NCI-H2196 treated with DMSO at 0.1 percent for 48 hours (cell line): ENCODE measurements around the gene ABR.

Experiments
- DNase-seq: peaks from one replicate; lab custom pipeline; 2025; ENCODE audit not compliant: unreplicated experiment; lab: John Stamatoyannopoulos, UW

The ABR gene

DNA sequence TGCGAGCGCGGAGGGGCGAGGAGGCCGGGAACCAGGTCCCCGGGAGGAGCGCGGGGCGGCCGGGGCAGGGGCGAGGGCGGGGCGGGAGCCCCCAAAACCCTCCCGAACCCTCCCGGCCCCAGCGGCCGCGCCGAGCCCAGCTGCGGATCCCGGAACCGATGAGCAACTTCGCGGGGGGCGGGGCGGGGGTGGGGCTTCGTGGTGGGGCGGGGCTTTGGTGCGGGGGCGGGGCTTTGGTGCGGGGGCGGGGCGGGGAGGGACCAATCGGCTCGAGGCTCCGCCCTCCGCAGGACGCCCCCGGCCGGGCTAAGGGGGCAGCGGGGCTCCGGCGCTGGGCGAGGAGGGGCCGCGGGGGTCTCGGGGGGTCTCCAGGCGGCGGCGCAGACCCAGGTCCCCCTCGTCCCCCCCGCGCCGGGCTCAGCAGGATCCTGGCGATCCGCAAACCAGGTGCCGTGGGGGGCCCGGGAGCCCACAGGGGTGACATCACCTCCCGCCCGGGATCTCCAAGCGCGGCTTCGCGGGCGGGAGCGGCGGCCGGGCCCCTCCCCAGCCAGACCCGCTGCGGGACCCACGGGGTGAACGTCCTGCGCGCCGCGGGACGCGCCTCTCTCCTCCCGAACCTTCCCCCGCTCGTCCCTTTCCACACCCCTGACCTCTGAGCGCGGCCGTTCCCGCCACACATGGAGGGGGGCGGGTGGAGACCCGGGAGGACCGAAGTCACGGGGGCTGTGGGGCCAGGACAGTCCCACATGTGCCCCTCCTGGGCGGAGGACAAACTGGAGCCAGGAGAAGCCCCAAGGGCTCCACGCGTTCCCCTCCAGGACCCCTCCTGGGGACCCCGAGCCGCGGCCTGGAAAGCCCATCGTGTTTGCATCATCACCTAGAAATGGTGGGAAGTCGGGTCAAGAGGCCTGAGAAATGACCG is at the start of gene ABR:
TSS of gene ABR (minus strand) at position 164 of the 925 bp plus-strand sequence. CDS start 254 bp downstream, outside the sequence.
- DNase-seq, result no peak

DNA sequence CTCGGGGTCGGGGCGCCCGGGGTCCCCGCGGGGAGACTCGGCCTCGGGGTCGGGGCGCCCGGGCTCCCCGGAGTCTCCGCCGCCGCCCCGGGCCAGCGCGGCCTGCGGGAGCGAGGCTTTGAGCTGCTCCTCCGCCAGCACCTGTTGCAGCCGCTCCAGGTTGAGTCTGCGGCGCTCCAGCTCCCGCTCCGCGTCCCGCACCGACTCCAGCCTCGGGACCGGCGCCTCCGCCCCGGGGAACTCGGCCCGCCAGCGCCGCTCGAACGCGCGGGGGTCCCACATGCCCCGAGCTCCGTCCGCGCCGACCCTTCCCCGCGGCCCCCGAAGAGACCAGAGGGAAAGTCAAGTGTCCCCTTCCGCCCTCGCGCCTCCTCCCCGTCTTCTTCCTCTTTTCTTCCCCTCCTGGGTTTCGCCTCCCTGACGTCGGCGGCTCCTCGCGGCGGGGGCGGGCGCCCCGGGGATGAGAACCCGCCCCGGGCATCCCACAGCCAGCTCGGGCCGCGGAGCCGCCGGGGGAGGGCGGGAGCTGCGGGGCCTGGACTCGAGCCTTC is 49.6 kb upstream of the ABR start:
- no peak for DNase-seq

DNA sequence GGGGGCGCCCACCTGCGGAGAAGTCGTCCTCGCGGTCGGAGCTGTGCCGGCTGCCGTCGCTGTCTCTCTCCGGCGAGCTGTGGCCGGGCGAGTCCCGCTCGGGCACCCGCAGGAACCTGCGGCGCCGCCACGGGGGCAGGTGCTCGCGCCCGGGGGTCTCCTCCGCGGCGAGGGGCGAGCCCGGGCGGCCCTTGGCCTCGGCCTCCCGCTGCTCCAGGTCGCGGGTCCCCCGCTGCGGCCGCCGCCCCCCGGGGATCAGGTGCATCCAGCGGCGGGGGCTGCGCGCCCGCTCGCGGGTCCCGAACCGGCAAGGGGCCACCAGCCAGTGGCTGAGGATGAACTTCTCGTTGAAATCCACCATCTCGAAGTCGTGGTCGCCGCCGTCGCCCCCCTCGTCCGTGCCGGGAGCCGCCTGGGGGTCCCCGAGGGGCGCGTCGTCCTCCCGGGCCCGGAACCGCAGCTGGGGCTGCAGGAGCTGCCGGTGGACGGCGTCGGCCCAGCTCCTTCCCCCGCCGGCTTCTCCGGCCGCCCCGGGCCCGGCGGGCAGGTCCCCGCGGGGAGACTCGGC is 49.1 kb upstream of the ABR start:
- no peak for DNase-seq

GRCh38 chr17:1227917-1228780 is 48.4 kb upstream of the ABR start:
- DNase-seq, result no peak

- no peak for DNase-seq
Measured at GRCh38 chr17:1227365-1227764, 47.6 kb upstream of the ABR start.

DNA sequence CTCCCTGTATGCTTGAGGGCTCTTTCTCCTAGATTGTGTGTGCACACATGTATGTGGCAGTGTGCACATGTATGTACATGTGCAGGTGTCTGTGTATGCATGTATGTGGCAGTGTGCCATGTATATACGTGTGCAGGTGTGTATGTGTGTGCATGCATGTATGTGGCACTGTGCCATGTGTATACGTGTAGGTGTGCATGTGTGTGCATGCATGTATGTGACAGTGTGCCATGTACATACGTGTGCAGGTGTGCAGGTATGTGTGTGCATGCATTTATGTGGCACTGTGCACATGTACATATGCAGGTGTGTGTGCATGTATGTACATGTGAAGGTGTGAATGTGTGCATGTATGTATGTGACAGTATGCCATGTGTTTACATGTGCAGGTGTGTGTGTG is 46.5 kb upstream of the ABR start:
- DNase-seq, result no peak

DNA sequence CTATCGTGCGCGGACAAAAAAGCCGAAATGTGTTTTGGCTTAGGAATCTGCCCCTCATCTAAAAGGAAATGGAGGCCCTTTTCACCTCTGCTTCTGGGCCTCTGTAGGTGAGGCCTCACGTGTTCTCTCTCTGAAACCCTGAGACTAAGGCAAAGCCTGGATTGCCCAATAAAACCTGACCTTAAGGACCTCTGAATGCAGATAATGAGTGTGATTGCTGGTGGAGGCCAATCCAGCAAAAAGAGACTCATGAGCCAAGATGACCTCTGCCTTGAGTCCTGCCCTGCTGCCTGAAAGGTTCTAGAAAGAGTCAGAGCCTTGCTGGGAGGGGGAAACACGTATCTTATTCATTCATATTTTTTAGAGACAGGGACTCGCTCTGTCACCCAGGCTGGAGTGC is 44.5 kb upstream of the ABR start:
- no peak for DNase-seq

GRCh38 chr17:1223662-1224061 is 43.9 kb upstream of the ABR start:
- DNase-seq, result no peak

DNA sequence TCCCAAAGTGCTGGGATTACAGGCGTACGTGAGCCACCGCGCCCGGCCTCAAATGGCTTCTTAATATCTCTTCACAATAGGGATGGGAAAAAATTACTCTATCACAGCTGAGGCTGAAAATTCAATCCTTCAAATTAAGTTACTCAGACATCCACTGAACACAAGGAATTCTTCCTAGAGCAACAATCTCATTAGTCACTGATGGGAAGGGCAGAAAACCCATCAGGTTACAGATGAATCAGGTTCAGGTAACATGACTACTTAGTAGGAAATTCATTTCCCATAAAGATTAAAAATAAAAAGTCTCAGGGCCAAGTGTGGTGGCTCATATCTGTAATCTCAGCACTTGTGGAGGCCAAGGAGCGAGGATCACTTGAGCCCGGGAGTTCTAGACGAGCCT is 42.5 kb upstream of the ABR start:
- DNase-seq, result no peak

- no peak for DNase-seq
Measured at GRCh38 chr17:1221209-1221608, 41.4 kb upstream of the ABR start.

DNA sequence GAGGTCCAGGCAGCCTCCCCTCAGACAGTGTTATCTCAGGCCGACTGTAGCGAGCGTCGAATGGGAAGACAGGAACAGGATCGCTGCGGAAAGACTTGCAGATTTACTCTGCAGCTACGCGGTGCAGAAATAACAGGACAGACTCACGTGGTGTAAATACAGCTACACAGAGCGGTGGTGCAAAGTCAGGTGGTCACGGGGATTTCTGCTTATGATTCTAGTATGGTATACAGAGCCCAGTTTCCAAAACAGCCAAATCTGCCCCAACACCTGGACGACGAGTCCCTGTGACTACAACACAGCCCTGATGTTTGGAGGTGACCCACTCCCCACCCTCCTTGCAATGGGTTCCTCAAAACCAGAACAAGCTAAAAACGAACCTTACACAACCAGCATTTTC is 40.6 kb upstream of the ABR start:
- no peak for DNase-seq

- no peak for DNase-seq
Measured at GRCh38 chr17:1217089-1217385, 37.3 kb upstream of the ABR start.

GRCh38 chr17:1216217-1217088 is 36.7 kb upstream of the ABR start:
- no peak for DNase-seq

- no peak for DNase-seq
Measured at GRCh38 chr17:1212946-1213345, 33.2 kb upstream of the ABR start.

- DNase-seq, result no peak
Measured at GRCh38 chr17:1211287-1211686, 31.5 kb upstream of the ABR start.

DNA sequence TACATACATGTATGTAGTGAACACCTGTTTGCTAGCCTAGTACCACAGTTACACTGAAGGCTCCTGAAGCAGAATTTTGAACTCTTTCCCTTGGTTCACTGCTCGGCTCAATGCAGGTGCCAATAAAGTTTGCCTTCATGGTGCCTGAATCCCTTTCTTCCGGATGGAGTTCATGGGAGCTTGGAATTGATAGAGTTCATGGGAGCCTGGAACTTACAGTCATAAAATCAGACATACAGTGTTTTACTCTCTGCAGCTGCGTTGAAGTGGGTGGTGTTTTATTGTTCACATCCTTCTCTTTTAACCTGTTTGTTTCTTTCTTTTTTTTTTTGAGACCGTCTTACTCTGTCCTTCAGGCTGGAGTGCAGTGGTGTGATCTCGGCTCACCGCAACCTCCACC is 29.2 kb upstream of the ABR start:
- no peak for DNase-seq

GRCh38 chr17:1206026-1206777 is 26.4 kb upstream of the ABR start:
- DNase-seq, result no peak

DNA sequence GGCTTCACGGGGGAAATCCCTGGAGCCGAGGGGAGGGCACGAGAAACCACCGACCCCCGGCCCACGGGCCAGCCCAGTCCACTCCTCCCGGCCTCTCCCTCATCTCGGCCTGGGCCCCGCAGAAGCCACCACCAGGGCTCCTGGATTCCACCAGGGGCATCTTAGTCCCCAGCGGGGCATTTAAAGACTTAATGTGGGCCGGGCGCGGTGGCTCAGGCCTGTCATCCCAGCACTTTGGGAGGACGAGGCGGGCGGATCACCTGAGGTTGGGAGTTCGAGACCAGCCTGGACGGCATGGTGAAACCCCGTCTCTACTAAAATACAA is 24.1 kb upstream of the ABR start:
- no peak for DNase-seq

DNA sequence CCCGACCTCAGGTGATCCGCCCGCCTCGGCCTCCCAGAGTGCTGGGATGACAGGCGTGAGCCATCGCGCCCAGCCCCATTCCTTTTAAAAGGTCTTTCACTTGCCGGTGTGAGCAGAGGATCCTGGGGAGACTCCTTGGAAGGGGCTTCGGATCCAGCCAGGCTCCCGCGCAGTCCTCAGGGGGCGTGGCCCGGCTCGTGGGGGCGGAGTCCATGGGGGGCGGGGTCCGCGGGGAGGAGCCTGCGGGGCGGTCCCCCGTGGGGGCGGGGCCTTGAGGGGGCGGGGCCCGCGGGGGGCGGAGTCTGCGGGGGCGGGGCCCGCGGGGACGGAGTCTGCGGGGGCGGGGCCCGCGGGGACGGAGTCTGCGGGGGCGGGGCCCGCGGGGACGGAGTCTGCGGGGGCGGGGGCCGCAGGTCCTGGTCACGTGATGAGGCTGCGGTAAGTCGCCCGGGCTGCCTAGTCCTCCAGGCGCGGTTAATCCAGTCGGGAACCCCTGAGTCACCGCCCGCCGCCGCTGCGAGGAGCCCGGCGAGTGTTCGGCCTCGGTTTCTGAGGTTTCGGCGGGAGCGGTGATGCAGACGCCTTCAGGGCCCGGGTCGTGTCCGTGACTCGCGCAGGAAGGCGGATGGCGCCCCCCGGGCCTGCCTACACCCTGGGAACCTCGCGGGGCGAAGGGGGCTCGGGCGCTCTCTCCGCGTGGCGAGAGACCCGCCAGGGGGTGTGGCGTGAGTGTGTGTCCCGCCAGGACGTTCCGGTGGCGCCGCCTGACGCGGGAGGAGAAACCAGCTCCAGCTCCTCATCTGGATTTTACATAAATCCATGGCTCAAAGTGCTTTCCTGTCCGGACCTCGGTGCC is 23.6 kb upstream of the ABR start:
- no peak for DNase-seq
